SK-N-SH (cell line): ENCODE measurements around the gene ACOXL. TPM values are rescaled to one million over a fixed set of nuclear protein-coding genes. Genes with fewer than 3 reads are reported as not detected.
"Not testable (repeated sequence)": the region's sequence is repeated elsewhere in the genome, so short reads cannot be mapped to it uniquely, and the experiment has no call there.

Source experiments
- CTCF ChIA-PET: fragments of 300-600, 350-600 bp; formaldehyde crosslinking; extraction: SDS; loops from one replicate; lab custom pipeline; 2021; lab: Yijun Ruan, JAX
- POLR2A ChIA-PET: fragments of 350-600 bp; sonication (Branson Sonifier 250); formaldehyde crosslinking; extraction: SDS; loops from one replicate; lab custom pipeline; 2020; ENCODE audit warnings: antibody characterized with exemption, inconsistent platforms; lab: Yijun Ruan, JAX
- DNase-seq: peaks from one replicate; pipeline ENCODE4 v3.0.0; 2012
- H2AFZ ChIP-seq: fragments of 200-600 bp; sonication (generic); 2 replicates; pipeline ENCODE4 v1.8.1; 2016; ENCODE audit warnings: antibody characterized with exemption, mild to moderate bottlenecking, low read depth
- H3F3A ChIP-seq: fragments of 200-600 bp; sonication (generic); replicated peaks from 2 replicates; pipeline ENCODE3; 2016; ENCODE audit warnings: antibody characterized with exemption, mild to moderate bottlenecking; ENCODE audit not compliant: insufficient read depth
- H3K27ac ChIP-seq, 2 experiments: fragments of 200-500 bp in 1 of 2; fragments of 200-600 bp in 1 of 2; sonication (Bioruptor generic) in 1 of 2; sonication (generic), shearing (Covaris generic) in 1 of 2; 2 replicates each; pipeline versions ENCODE4 v1.5.1 to v1.6.1; 2014 to 2016; ENCODE audit warnings: low read depth in 2 of 2, inconsistent platforms in 1 of 2, low read length in 1 of 2, mild to moderate bottlenecking in 1 of 2, mixed read lengths in 1 of 2
- H3K27me3 ChIP-seq: fragments of 200-600 bp; sonication (generic), shearing (Covaris generic); 2 replicates; pipeline ENCODE4 v1.6.1; 2016; ENCODE audit warnings: mixed run types; ENCODE audit not compliant: insufficient read depth
- H3K36me3 ChIP-seq, 2 experiments: fragments of 200-500 bp in 1 of 2; fragments of 200-600 bp in 1 of 2; sonication (Bioruptor generic) in 1 of 2; sonication (generic) in 1 of 2; replicated peaks in 1 of 2; 2 replicates each; pipeline versions ENCODE3 to v1.5.1; 2014 to 2016; ENCODE audit warnings: low read length in 1 of 2, mild to moderate bottlenecking in 1 of 2; ENCODE audit not compliant: insufficient read depth in 2 of 2, control insufficient read depth in 1 of 2
- H3K4me1 ChIP-seq, 2 experiments: fragments of 200-500 bp in 1 of 2; fragments of 200-600 bp in 1 of 2; sonication (Bioruptor generic) in 1 of 2; sonication (generic), shearing (Covaris generic) in 1 of 2; 2 replicates each; pipeline versions ENCODE4 v1.5.1 to v1.6.1; 2014 to 2016; ENCODE audit warnings: low read depth in 1 of 2, low read length in 1 of 2, mixed run types in 1 of 2; ENCODE audit not compliant: insufficient read depth in 2 of 2, control insufficient read depth in 1 of 2
- H3K4me2 ChIP-seq: fragments of 200-600 bp; sonication (generic), shearing (Covaris generic); 2 replicates; pipeline ENCODE4 v1.6.1; 2017; ENCODE audit warnings: mixed run types
- H3K4me3 ChIP-seq, 2 experiments: fragments of 200-500 bp in 1 of 2; fragments of 200-600 bp in 1 of 2; sonication (Bioruptor generic) in 1 of 2; sonication (generic), shearing (Covaris generic) in 1 of 2; 2 replicates each; pipeline versions ENCODE4 v1.5.1 to v1.8.1; 2014 to 2016; ENCODE audit warnings: low read depth in 2 of 2, inconsistent platforms in 1 of 2, low read length in 1 of 2, mild to moderate bottlenecking in 1 of 2, mixed read lengths in 1 of 2, moderate library complexity in 1 of 2
- H3K79me2 ChIP-seq: fragments of 200-600 bp; sonication (generic); 2 replicates; pipeline ENCODE4 v1.8.1; 2017; ENCODE audit warnings: mild to moderate bottlenecking; ENCODE audit not compliant: insufficient read depth
- H3K9ac ChIP-seq: fragments of 200-600 bp; sonication (generic); 2 replicates; pipeline ENCODE4 v1.6.1; 2017; ENCODE audit warnings: mixed run types
- H3K9me2 ChIP-seq: fragments of 200-600 bp; sonication (generic); 2 replicates; pipeline ENCODE4 v1.6.1; 2017; ENCODE audit warnings: mixed run types
- H3K9me3 ChIP-seq: fragments of 200-600 bp; sonication (generic); 2 replicates; pipeline ENCODE4 v1.6.1; 2017; ENCODE audit warnings: mixed run types, mild to moderate bottlenecking, moderate library complexity
- H4K20me1 ChIP-seq: fragments of 200-600 bp; sonication (generic); 2 replicates; pipeline ENCODE4 v1.6.1; 2017; ENCODE audit warnings: mild to moderate bottlenecking, mixed run types; ENCODE audit not compliant: insufficient read depth
- CHD2 ChIP-seq: fragments of 150-350 bp; IDR thresholded peaks from 2 replicates; pipeline ENCODE4 v1.6.1; 2018; ENCODE audit warnings: low read length; ENCODE audit not compliant: partially characterized antibody
- CTCF ChIP-seq: fragments of 200-600 bp; sonication (generic); IDR thresholded peaks from 2 replicates; pipeline ENCODE4 v1.6.1; 2017; ENCODE audit warnings: antibody characterized with exemption, mild to moderate bottlenecking, moderate library complexity
- EZH2phosphoT487 ChIP-seq: fragments of 200-600 bp; sonication (generic); IDR thresholded peaks from 2 replicates; pipeline ENCODE4 v1.6.1; 2017; ENCODE audit warnings: low read depth, mixed run types, mild to moderate bottlenecking, antibody characterized with exemption, moderate library complexity, borderline replicate concordance
- JUND ChIP-seq: IDR thresholded peaks from 2 replicates; pipeline ENCODE4 v1.4.0; 2012
- MEF2A ChIP-seq: IDR thresholded peaks from 2 replicates; pipeline ENCODE4 v1.4.0; 2012; ENCODE audit warnings: low read depth, borderline replicate concordance
- NFIC ChIP-seq: IDR thresholded peaks from 2 replicates; pipeline ENCODE4 v1.4.0; 2012; ENCODE audit warnings: borderline replicate concordance
- NRF1 ChIP-seq: IDR thresholded peaks from 2 replicates; pipeline ENCODE4 v1.6.1; 2012; ENCODE audit warnings: low read depth, mild to moderate bottlenecking, low read length
- RAD21 ChIP-seq: IDR thresholded peaks from 2 replicates; pipeline ENCODE4 v1.6.1; 2012; ENCODE audit warnings: mild to moderate bottlenecking, low read length
- RCOR1 ChIP-seq: fragments of 150-350 bp; IDR thresholded peaks from 2 replicates; pipeline ENCODE4 v1.6.1; 2017; ENCODE audit warnings: antibody characterized with exemption, low read length
- REST ChIP-seq: IDR thresholded peaks from 2 replicates; pipeline ENCODE4 v1.6.1; 2012; ENCODE audit warnings: mild to moderate bottlenecking, low read depth, low read length, moderate library complexity
- RXRA ChIP-seq: IDR thresholded peaks from 2 replicates; pipeline ENCODE4 v1.4.0; 2012; ENCODE audit warnings: low read depth, mild to moderate bottlenecking, borderline replicate concordance
- SMC3 ChIP-seq: IDR thresholded peaks from 2 replicates; pipeline ENCODE4 v1.6.1; 2012; ENCODE audit warnings: low read depth, low read length, improper control_type of control experiment
- TEAD4 ChIP-seq: IDR thresholded peaks from 2 replicates; pipeline ENCODE4 v1.4.0; 2012; ENCODE audit warnings: mild to moderate bottlenecking, borderline replicate concordance; ENCODE audit not compliant: insufficient read depth
- YY1 ChIP-seq: IDR thresholded peaks from 2 replicates; pipeline ENCODE4 v1.4.0; 2012; ENCODE audit warnings: low read depth, mild to moderate bottlenecking
- WGBS: methylation state at CpG from one replicate; pipeline ENCODE4 v1.1.6; 2017; ENCODE audit warnings: low lambda C conversion rate; 5-methylcytosine and 5-hydroxymethylcytosine counted together
- polyA plus RNA-seq, 3 experiments: library from polyadenylated mRNA; depleted of rRNA; stranded (reverse); fragments of >200 nt; gene quantifications; 2 replicates each; pipeline ENCODE4 v1.2.3, GENCODE V29; 2012

The ACOXL gene
- polyA plus RNA-seq, 1 of the 3 experiments (the other 2 are of a cell fraction) = not detected

- CTCF ChIA-PET = interaction anchor here (1.2 kb wide), 1 partner anchor 15 kb away, joined by 3 read pairs; no protein-coding TSS in a partner anchor
- Histone ChIP-seq H3K79me2 (no peaks in the 10 kb centered on the region), H3K27ac (no peak overlapping the region), H3K9me3 (no peaks in the 10 kb centered on the region), H4K20me1 (no peaks in the 10 kb centered on the region), H3F3A (no peaks in the 10 kb centered on the region), H3K9ac (no peak overlapping the region), H2AFZ (no peak overlapping the region), H3K4me1 (no peaks in the 10 kb centered on the region; a peak in 1 of 4 replicates), H3K36me3 (no peaks in the 10 kb centered on the region), H3K27me3 (peaks cover 8% of the 10 kb centered on the region; the same call in 1 of the 2 replicates), H3K9me2 (no peaks in the 10 kb centered on the region), H3K4me2 (no peak overlapping the region), H3K4me3 (no peak overlapping the region)
- POLR2A ChIA-PET = no interaction called here
- TF ChIP-seq NFIC (no peak), RAD21 (0 out of 2 replicates have a peak, but pooled peaks have one; percentile 11), CTCF (peak; percentile 19; the same call in 1 of the 2 replicates)
- no peak for DNase-seq
Observed at GRCh38 chr2:110854355-110855081, 122.1 kb downstream of the ACOXL start.

GRCh38 chr2:110855841-110856240 is 123.5 kb downstream of the ACOXL start:
- H4K20me1 ChIP-seq, DNase-seq, H3K9me2 ChIP-seq, H3K4me2 ChIP-seq, H3K79me2 ChIP-seq, H3K9ac ChIP-seq, H3K27ac ChIP-seq, H3K9me3 ChIP-seq, H3K4me1 ChIP-seq, H3K4me3 ChIP-seq, H3F3A ChIP-seq, H2AFZ ChIP-seq, POLR2A ChIA-PET, H3K36me3 ChIP-seq: not testable (repeated sequence)
- peaks cover 16% of the 10 kb centered on the region for H3K27me3 ChIP-seq
- 61% methylated on average over 7 of the region's 7 CpGs for WGBS
- CTCF ChIA-PET = interaction anchor here (0.6 kb wide), 1 partner anchor 121 kb away, joined by 3 read pairs; no protein-coding TSS in a partner anchor

GRCh38 chr2:110858135-110858725 is 125.9 kb downstream of the ACOXL start:
- Histone ChIP-seq H3F3A (no peaks in the 10 kb centered on the region), H3K79me2 (no peaks in the 10 kb centered on the region), H2AFZ (no peak overlapping the region), H3K9me3 (no peaks in the 10 kb centered on the region), H3K9me2 (no peaks in the 10 kb centered on the region), H3K27me3 (peaks cover 28% of the 10 kb centered on the region), H3K36me3 (no peaks in the 10 kb centered on the region), H3K4me3 (no peak overlapping the region), H3K4me1 (no peaks in the 10 kb centered on the region; a peak in 1 of 4 replicates), H3K9ac (no peak overlapping the region), H3K27ac (no peak overlapping the region), H3K4me2 (no peak overlapping the region), H4K20me1 (no peaks in the 10 kb centered on the region)
- DNase-seq = no peak
- POLR2A ChIA-PET = no interaction called here
- CTCF ChIA-PET = interaction anchor here (1.2 kb wide), 1 partner anchor 9 kb away, joined by 4 read pairs; no protein-coding TSS in a partner anchor
- 51% methylated on average over 10 of the region's 12 CpGs for WGBS
- TF ChIP-seq YY1 (no peak), RCOR1 (no peak), REST (no peak), TEAD4 (no peak), MEF2A (no peak), JUND (no peak), RXRA (no peak), EZH2phosphoT487 (no peak), NRF1 (no peak), NFIC (no peak), SMC3 (no peak), CHD2 (no peak)
